NCI-H2107 treated with DMSO at 0.1 percent for 48 hours (cell line): ENCODE data around the gene NR2E1.

Source experiments
- DNase-seq: peaks from one replicate; lab custom pipeline; 2025; ENCODE audit not compliant: unreplicated experiment; lab: John Stamatoyannopoulos, UW

The NR2E1 gene

DNA sequence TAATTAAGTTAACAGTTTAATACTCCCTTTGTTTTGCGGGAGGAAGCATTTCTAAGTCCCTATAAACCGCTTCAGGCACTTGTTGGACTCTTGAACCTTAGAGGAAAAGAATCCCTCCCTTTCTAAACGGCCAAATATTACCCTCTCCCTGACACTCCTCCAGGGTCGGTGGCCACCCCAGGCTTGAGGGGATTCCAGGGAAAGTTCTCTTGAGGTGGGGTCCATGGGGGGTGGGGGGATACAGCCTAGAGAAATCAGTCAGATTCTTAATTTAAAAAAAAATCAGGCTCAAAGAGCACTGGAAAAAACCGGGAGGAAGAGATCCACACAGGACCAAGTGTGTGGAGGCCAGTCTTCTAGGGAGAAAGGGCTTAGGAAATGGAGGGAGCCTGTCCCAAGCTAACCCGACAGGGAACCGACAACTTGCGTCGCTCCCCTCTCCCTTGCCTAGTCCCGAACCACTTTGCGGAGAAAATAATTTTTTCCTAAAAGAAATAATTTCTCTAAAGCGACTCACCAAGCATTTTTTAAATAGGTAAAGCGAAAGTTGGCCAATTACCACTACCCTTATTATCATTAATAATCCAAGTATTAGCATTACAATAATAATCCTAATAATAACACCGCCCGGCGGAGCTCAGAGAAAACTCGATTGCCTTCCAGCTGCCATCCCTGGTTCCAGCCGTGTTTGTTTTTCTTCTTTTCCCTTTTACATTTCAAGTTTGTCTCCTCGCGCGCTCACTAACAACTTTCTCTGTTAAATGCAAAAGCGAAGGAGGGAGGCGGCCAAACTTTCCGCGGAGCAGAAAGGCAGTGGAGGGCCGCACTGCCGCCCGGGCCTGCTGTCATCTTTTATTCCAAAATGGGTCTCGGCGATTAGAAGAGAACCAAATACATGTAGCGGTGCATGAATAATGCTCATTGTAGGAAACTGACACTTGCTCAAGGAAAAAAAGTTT, 4.8 kb downstream of the NR2E1 start:
- DNase-seq: no peak

DNA sequence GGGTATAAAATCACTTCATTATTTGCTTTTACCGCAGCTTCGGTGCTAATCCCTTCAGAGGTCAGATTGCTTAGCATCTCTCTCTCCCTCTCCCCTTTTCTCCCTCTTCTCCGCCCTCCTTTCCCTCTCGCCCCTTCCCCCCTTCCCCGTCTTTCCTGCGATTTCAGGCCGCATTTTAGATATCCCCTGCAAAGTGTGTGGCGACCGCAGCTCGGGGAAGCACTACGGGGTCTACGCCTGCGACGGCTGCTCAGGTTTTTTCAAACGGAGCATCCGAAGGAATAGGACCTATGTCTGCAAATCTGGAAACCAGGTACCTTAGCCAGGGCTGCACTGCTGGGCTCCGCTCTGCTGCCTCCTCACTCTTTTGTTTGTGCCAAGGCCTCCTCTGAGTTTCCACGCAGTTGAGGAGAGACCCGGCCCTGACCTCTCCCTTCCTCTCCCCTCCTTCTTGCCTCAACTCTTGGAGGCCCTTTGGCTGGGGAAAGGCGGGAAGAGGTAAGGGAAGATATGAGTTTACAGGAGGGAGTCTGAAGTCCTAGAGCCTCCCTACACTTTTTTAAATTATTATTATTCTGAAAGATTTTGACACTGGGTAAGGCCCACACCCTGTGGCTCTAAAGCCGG, 5.6 kb downstream of the NR2E1 start:
- DNase-seq: no peak

DNA sequence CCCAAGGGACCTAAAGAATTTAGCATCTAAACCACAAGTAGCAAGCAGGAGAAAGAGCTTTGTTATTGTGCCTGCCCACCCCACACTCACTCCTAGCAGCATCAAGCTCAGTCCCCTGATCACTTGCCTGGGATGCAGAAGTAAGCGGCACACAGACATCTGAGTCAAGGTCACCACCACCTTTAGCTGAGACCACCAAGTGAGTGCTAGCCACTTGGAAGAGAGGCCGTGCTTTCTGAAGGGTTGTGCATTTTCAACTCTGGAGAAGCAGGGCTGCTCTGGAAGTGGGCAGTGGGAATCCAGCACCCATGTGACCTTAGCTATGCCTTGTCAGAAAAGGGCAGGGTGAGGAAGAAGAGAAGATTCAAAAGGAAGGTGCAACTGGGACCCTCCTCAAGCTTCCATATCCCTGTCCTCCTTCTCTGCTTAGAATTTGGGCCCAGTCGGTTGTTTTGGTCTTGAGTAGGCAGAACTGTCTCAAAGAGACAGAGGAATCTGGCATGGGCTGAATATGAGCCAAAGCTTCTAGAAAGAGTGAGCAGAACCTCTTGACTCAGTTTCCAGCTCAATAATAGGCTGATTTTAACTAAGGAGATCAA, 6.2 kb downstream of the NR2E1 start:
- no peak for DNase-seq

GRCh38 chr6:108174371-108175175, 8.8 kb downstream of the NR2E1 start:
- DNase-seq: no peak

DNA sequence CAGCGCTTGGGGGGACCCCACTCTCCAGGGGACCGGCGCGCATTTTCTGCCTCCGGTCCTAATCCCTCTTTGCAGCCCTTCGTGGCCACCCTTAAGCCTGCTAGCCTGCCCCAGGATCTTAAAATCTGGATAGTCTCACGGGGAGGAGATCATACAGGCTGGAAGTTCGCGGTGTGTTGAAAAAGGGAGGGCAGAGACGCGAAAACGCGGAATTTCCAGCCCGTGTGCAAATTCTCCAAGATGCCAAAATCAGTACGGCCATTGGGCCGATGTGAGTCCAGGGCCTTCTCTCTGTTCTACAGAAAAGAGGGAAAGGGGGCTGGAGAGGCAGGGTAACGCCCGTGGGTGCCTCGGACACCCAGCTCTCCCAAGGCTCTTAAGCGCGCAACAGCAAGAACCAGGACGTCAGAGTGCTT, 9.4 kb downstream of the NR2E1 start:
- no peak for DNase-seq

DNA sequence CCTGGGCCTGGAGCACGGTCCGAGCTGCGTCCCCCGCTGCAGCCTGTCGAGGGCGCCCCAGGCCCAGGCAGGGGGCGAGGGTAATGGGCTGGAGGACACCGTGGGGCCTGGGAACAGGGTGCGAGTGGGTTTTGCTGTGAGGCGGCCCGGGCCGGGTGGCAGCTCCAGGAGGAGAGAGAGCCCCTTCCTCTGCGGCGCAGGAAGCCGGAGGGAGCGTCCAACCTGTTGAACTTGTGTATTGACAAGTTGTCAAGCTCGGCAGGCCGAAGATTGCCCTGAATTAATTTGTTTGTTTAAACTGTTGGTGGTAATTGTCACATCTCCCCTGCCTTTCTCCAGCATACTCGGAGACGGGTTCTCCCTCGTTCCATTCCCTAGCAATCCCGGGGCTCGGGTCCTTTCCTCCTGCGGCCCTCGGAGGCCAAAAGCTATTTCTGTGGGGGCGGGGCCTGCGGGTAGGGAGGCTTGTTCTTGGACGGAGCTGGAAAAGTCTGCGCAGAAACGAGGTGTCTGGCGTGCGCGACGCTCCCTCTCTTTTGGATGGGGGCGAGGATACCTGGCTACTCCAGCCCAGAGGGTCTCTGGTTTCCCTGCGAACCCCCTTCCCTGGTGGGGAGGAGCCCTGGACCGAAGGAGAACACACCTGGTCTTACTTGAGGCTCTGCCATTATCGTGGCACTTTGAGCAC, 9.9 kb downstream of the NR2E1 start:
- DNase-seq: no peak

- no peak for DNase-seq
Observed at GRCh38 chr6:108176281-108177089, 10.7 kb downstream of the NR2E1 start.

DNA sequence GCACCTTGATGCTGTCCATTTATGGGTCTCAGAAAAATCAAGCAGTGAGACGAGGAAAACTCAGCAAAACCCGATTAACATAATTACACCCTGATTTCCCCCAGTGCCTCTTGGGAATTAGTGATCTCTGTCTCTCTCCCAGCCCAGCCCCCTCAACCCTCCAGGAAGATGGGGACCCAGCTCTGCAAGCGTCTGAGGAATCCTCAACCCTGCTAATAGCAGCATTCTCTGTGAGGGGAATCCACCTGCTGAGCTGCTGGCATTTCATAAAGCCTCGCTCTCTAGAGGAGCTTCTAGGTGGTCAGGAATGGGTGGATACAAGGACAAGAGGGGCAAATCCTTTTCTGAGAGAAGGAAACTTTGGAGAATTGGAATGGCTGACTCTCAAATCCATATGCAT, 13.9 kb downstream of the NR2E1 start:
- DNase-seq: no peak

- DNase-seq: no peak
Observed at GRCh38 chr6:108180266-108180665, 14.4 kb downstream of the NR2E1 start.

- DNase-seq: no peak
Observed at GRCh38 chr6:108180776-108181175, 15.0 kb downstream of the NR2E1 start.

DNA sequence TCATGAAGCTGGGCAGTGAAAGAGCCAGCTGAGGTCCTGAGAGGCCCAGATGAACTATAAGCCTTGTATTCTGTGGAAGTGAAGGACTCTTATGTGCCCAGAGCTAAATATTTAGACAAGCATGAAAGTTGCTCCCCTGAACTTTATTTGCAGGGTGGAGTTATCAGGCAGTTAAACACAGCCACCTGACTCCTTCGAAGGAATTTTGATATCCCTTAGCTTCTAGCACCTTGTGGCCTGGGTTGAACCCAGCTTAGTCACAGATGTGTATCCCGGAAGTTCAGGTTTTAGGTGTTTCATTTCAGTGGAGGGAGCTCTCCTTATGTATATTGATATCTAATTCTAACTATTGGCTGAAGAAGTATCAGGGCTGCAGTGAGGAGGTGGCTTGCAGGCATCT, 20.4 kb downstream of the NR2E1 start:
- no peak for DNase-seq

GRCh38 chr6:108187519-108187918, 21.7 kb downstream of the NR2E1 start:
- DNase-seq: no peak

DNA sequence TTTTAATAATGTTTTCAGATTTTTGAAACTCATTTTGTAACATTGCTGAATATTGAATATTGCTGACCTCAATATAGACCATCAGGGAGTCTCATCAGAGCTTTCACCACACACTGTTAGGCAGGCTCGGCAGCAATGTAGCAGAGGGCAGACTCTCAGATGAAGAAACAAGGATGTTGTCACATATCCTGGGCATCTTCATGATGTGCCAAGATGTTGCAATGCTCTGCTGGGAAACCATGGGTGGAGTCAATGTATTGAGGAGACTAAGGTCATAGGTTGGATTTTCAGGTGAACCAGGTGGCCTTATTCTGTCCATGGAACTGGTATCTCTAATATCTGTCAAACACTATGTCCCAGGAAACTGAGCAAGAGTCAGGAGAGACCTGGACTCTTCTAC, 27.3 kb downstream of the NR2E1 start:
- DNase-seq: no peak

- DNase-seq: no peak
Observed at GRCh38 chr6:108193835-108194234, 28.0 kb downstream of the NR2E1 start.

GRCh38 chr6:108194503-108194902, 28.7 kb downstream of the NR2E1 start:
- no peak for DNase-seq

GRCh38 chr6:108195209-108195608, 29.4 kb downstream of the NR2E1 start:
- no peak for DNase-seq

DNA sequence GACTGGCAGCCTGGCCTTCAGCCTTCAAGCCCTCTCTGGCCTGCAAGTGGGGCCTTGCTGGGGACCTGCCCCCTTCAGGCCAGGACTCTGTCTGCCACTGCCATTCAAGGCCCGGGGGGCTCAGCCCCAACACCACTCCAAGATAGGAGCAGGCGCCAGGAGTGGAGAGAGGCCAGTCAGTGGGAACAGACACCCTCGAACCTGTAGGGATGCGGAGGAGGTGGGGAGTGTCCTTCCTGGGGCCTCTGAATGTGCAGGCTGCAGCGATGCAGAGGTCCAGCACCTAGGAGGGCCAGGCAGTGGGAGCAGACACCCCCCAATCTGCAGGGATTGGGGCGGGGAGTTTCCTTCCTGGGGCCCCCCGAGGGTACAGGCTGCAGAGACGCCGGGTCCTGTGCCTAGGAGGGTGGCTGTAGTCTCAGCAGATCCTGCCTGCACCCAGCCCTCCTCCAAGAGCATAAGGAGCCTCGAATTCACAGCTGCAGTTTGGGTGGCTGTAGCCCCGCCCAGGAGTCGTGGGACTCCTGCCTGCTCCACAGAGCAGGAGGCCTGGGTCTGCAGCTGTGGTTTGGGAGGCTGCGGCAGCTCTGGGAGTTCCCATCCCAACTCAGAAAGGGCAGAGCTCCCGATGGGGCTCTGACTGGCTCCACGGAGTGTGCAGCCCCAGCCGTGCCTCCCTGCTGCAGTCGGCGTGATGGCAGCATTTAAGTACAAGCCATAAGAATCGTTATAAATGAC, 33.1 kb downstream of the NR2E1 start:
- no peak for DNase-seq

DNA sequence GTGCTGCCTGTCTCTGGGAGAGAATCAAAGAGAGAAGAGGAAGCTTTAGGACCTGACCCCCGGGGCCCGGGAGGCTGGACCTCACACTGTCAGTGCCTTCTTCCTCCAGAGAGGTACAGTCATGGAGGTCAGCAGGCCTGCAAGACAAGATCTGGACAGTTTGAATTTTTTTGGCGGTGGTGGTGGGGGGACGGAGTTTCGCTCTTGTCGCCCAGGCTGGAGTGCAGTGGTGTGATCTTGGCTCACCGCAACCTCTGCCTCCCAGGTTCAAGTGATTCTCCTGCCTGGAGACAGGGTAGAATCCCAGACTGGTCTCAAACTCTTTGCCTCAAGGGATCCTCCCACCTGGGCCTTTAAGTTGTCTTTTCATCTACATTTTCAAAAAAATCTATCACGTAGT, 34.4 kb downstream of the NR2E1 start:
- DNase-seq: no peak

DNA sequence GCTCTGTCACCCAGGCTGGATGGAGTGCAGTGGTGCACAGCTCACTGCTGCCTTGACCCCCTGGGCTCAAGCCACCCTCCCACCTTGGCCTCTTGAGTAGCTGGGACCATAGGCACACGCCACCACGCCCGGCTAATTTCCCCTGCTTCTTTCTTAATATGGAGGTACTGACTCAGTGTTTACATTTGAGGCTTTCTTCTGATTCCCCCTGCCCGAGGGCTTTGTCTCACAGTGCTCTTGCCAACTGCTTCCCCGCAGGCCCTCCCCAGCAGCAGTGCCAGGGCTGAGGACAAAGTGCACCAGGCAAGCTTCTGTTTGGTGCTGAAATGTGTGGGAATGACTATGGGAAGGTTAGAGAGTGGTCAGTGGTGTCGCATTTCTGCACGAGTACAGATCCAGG, 34.8 kb downstream of the NR2E1 start:
- no peak for DNase-seq
